Panc1 (cell line): ENCODE data around the gene MTFMT. TPM values are rescaled to one million over a fixed set of nuclear protein-coding genes. Genes with fewer than 3 reads are reported as not detected.
A peak's percentile ranks its signal among the peaks of the same experiment; 100 is the strongest.

Experiments
- ATAC-seq: fragments of 200-7000 bp; cut with Tn5 transposase; 2 replicates; pipeline ENCODE4 v1.9.1; 2020; ENCODE audit warnings: mild to moderate bottlenecking, moderate library complexity
- BruUV-seq: library from RNA; stranded (reverse); fragments of 400-500 nt; replicated peaks from 2 replicates; lab custom pipeline; 2021; lab: Mats Ljungman, UMichigan
- CTCF ChIA-PET: fragments of 300-600 bp; sonication (Branson Sonifier 250); formaldehyde crosslinking; loops from one replicate; lab custom pipeline; 2022; ENCODE audit warnings: antibody characterized with exemption; lab: Charles Lee
- POLR2A ChIA-PET: fragments of 300-600 bp; sonication (Branson Sonifier 250); formaldehyde crosslinking; loops from one replicate; lab custom pipeline; 2022; ENCODE audit warnings: antibody characterized with exemption; lab: Charles Lee
- DNase-seq: peaks from one replicate; pipeline ENCODE4 v3.0.0-alpha.2; 2010; ENCODE audit warnings: low read depth, low spot score
- H3K27ac ChIP-seq: 2 replicates; pipeline ENCODE4 v1.5.1; 2011; ENCODE audit warnings: mild to moderate bottlenecking, low read length, inconsistent platforms
- H3K27me3 ChIP-seq: fragments of 200-500 bp; sonication (Bioruptor generic); 2 replicates; pipeline ENCODE4 v1.6.0; 2014; ENCODE audit warnings: low read length, inconsistent platforms; ENCODE audit not compliant: control insufficient read depth, insufficient read depth
- H3K36me3 ChIP-seq: fragments of 200-500 bp; sonication (Bioruptor generic); 2 replicates; pipeline ENCODE4 v1.5.1; 2014; ENCODE audit warnings: inconsistent platforms, mild to moderate bottlenecking, low read length, moderate library complexity; ENCODE audit not compliant: control insufficient read depth, insufficient read depth
- H3K4me1 ChIP-seq: 2 replicates; pipeline ENCODE4 v1.5.1; 2011; ENCODE audit warnings: inconsistent platforms, mild to moderate bottlenecking, low read length, moderate library complexity; ENCODE audit not compliant: control insufficient read depth, insufficient read depth
- H3K4me3 ChIP-seq, 2 experiments: 2 replicates each; pipeline ENCODE4 v1.5.1; 2011 to 2012; ENCODE audit warnings: low read depth in 2 of 2, low read length in 2 of 2, mild to moderate bottlenecking in 2 of 2, inconsistent platforms in 1 of 2, moderate library complexity in 1 of 2
- H3K9me3 ChIP-seq: fragments of 200-500 bp; sonication (Bioruptor generic); 2 replicates; pipeline ENCODE4 v1.5.1; 2014; ENCODE audit warnings: low read depth, mild to moderate bottlenecking, inconsistent platforms, low read length, moderate library complexity; ENCODE audit not compliant: control insufficient read depth, insufficient read depth
- POLR2AphosphoS5 ChIP-seq: IDR thresholded peaks from 2 replicates; pipeline ENCODE4 v1.6.1; 2012; ENCODE audit warnings: mild to moderate bottlenecking, low read depth, low read length, moderate library complexity
- SIN3A ChIP-seq: IDR thresholded peaks from 2 replicates; pipeline ENCODE4 v1.6.1; 2012; ENCODE audit warnings: low read depth, mild to moderate bottlenecking, low read length, moderate library complexity, borderline replicate concordance; ENCODE audit not compliant: insufficient read depth
- TCF7L2 ChIP-seq: IDR thresholded peaks from 2 replicates; pipeline ENCODE4 v1.6.1; 2011; ENCODE audit warnings: mild to moderate bottlenecking, low read depth, low read length, inconsistent platforms
- in situ Hi-C: cut with HindIII; loops from 2 replicates; pipeline ENCODE4 v1.10.0; 2016; ENCODE audit warnings: low sequenced_read_pairs, low pct_unique_long_range_greater_than_20kb
- intact Hi-C: fragments of 100-400 bp; cut with micrococcal nuclease; formaldehyde crosslinking; loops from one replicate; pipeline ENCODE4 v1.10.0; 2022; ENCODE audit not compliant: unreplicated experiment
- total RNA-seq: library from RNA; stranded (reverse); gene quantifications from one replicate; pipeline ENCODE4 v1.2.1, GENCODE V29; 2021; ENCODE audit not compliant: unreplicated experiment
- TF ChIP-seq, protein P1 (sequence below): fragments of 450-650 bp; IDR thresholded peaks from 2 replicates; pipeline ENCODE4 v1.5.1; 2017; ENCODE audit warnings: mild to moderate bottlenecking
- TF ChIP-seq, protein P2 (sequence below), 2 experiments: IDR thresholded peaks; 2 replicates each; pipeline ENCODE4 v1.6.1; 2011 to 2012; ENCODE audit warnings: low read depth in 2 of 2, control low read depth in 1 of 2, low read length in 1 of 2, mild to moderate bottlenecking in 1 of 2, moderate library complexity in 1 of 2; ENCODE audit not compliant: insufficient read depth in 1 of 2

The MTFMT gene
- total RNA-seq, 1 experiment from 2014 or later, result 19.4 TPM

- intact Hi-C loops, result loop anchor here (1.0 kb wide), 1 partner anchor 8 kb away; the partner anchor contains the start of gene KBTBD13
- ATAC-seq, result no peak
- DNase-seq, result no peak
- CTCF ChIA-PET, result interaction anchor here (0.6 kb wide), 1 partner anchor 16 kb away, joined by 3 read pairs; no protein-coding TSS in a partner anchor
- peak overlapping the region in 1 of 2 experiments; percentile 23; a peak in 1 of 4 replicates for H3K4me3 ChIP-seq
- no TSS peak for BruUV-seq
- TF ChIP-seq, protein P1, sequence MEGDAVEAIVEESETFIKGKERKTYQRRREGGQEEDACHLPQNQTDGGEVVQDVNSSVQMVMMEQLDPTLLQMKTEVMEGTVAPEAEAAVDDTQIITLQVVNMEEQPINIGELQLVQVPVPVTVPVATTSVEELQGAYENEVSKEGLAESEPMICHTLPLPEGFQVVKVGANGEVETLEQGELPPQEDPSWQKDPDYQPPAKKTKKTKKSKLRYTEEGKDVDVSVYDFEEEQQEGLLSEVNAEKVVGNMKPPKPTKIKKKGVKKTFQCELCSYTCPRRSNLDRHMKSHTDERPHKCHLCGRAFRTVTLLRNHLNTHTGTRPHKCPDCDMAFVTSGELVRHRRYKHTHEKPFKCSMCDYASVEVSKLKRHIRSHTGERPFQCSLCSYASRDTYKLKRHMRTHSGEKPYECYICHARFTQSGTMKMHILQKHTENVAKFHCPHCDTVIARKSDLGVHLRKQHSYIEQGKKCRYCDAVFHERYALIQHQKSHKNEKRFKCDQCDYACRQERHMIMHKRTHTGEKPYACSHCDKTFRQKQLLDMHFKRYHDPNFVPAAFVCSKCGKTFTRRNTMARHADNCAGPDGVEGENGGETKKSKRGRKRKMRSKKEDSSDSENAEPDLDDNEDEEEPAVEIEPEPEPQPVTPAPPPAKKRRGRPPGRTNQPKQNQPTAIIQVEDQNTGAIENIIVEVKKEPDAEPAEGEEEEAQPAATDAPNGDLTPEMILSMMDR, result no peak
- TF ChIP-seq SIN3A, result no peak
- TF ChIP-seq, protein P2, sequence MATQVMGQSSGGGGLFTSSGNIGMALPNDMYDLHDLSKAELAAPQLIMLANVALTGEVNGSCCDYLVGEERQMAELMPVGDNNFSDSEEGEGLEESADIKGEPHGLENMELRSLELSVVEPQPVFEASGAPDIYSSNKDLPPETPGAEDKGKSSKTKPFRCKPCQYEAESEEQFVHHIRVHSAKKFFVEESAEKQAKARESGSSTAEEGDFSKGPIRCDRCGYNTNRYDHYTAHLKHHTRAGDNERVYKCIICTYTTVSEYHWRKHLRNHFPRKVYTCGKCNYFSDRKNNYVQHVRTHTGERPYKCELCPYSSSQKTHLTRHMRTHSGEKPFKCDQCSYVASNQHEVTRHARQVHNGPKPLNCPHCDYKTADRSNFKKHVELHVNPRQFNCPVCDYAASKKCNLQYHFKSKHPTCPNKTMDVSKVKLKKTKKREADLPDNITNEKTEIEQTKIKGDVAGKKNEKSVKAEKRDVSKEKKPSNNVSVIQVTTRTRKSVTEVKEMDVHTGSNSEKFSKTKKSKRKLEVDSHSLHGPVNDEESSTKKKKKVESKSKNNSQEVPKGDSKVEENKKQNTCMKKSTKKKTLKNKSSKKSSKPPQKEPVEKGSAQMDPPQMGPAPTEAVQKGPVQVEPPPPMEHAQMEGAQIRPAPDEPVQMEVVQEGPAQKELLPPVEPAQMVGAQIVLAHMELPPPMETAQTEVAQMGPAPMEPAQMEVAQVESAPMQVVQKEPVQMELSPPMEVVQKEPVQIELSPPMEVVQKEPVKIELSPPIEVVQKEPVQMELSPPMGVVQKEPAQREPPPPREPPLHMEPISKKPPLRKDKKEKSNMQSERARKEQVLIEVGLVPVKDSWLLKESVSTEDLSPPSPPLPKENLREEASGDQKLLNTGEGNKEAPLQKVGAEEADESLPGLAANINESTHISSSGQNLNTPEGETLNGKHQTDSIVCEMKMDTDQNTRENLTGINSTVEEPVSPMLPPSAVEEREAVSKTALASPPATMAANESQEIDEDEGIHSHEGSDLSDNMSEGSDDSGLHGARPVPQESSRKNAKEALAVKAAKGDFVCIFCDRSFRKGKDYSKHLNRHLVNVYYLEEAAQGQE (IDR thresholded peaks at IDR 0.05; ENCODE audit: insufficient read depth in 1 of 2, low read depth in 2 of 2, low read length in 1 of 2), result no peak
- no peaks in the 10 kb centered on the region for H3K36me3 ChIP-seq
- H3K27me3 ChIP-seq, result peaks cover 6% of the 10 kb centered on the region; the same call in 1 of the 2 replicates
- in situ Hi-C loops, result no loop called here
- POLR2A ChIA-PET, result no interaction called here
- no peak overlapping the region for H3K27ac ChIP-seq
- H3K9me3 ChIP-seq, result no peaks in the 10 kb centered on the region
- H3K4me1 ChIP-seq, result no peaks in the 10 kb centered on the region
Observed at GRCh38 chr15:65068403-65068788, 39.0 kb upstream of the MTFMT start.

GRCh38 chr15:65067645-65068402, 38.4 kb upstream of the MTFMT start, which contains the start of gene RASL12:
Gene RASL12 (minus strand): TSS chr15:65067991. CDS start chr15:65067835, 156 bp downstream.
- Histone ChIP-seq H3K4me3 (peak within 1 kb of the TSS; percentile 23 to 32; a peak in 3 of 4 replicates), H3K4me1 (no peaks in the 10 kb centered on the region), H3K9me3 (no peaks in the 10 kb centered on the region), H3K27me3 (peaks cover 6% of the 10 kb centered on the region; the same call in 1 of the 2 replicates), H3K27ac (no peak within 1 kb of the TSS), H3K36me3 (no peaks in the 10 kb centered on the region)
- in situ Hi-C loops, result no loop called here
- no peak for TF ChIP-seq TCF7L2
- TF ChIP-seq, protein P1, result no peak
- TF ChIP-seq, protein P2 (IDR thresholded peaks at IDR 0.05; ENCODE audit: insufficient read depth in 1 of 2, low read depth in 2 of 2, low read length in 1 of 2), result no peak
- no peak for TF ChIP-seq POLR2AphosphoS5
- CTCF ChIA-PET, result interaction anchor here (1.8 kb wide), 1 partner anchor 10 kb away, joined by 4 read pairs; no protein-coding TSS in a partner anchor
- POLR2A ChIA-PET, result no interaction called here
- intact Hi-C loops, result loop anchor here (1.0 kb wide), 1 partner anchor 8 kb away; the partner anchor contains the start of gene KBTBD13
- no TSS peak for BruUV-seq
- DNase-seq, result no peak
- peak; percentile 53 for ATAC-seq
